HG03342 (cell line): ENCODE results near the gene HIGD1B.

Experiments
- ATAC-seq: cut with Tn5 transposase; IDR thresholded peaks from one replicate; pipeline ENCODE4 v1.9.1; 2021; ENCODE audit warnings: mild to moderate bottlenecking, moderate library complexity; ENCODE audit not compliant: unreplicated experiment

Gene HIGD1B

DNA sequence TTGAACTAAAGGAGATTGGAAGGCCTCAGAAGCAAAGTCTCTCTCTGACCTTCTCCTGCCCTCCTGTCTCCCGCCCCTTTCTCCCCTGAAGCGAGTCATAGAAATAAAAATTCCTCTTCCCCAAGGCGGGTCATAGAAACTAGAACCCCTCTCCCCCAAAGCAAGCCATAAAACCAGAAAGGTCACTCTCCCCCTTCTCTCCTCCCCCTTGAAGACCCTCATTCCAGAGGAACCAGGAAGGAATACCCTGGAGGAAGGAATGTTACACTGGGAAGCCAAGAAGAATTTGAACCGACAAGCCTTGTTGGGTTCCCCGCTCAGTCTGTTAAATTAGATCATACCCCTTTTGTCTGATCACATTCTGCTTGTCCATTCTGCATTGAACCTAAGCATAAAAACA lies 14.9 kb upstream of the HIGD1B start:
- no peak for ATAC-seq

DNA sequence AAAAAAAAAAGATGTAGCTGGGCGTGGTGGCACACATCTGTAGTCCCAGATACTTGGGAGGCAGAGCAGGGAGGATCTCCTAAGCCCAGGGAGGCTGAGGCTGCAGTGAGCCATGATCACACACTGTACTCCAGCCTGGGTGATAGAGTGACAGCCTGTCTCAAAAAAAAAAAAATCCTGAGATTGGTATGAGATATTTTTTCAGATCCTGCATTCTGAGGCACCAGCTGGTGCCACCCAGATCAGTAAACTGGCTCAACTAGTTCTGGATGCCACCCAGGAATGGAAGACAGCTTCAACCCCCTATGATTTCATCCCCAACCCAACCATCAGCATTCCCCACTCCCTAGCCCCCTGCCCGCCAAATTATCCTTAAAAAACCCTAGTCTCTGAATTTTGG lies 10.5 kb upstream of the HIGD1B start:
- ATAC-seq = no peak

DNA sequence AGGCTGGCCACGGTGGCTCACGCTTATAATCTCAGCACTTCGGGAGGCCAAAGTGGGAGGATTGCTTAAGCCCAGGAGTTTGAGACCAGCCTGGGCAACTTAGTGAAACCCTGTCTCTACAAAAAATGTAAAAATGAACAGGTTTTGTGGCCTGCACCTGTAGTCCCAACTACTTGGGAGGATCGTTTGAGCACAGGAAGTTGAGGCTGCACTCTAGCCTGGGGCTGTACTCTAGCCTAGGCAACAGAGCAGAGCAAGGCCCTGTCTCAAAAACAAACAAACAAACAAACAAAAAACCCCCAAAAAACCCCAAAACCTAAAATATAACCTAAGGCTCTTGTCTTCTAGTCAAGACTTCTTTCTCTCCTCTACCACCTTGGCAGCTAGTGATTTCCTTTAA lies 7.4 kb upstream of the HIGD1B start:
- no peak for ATAC-seq

DNA sequence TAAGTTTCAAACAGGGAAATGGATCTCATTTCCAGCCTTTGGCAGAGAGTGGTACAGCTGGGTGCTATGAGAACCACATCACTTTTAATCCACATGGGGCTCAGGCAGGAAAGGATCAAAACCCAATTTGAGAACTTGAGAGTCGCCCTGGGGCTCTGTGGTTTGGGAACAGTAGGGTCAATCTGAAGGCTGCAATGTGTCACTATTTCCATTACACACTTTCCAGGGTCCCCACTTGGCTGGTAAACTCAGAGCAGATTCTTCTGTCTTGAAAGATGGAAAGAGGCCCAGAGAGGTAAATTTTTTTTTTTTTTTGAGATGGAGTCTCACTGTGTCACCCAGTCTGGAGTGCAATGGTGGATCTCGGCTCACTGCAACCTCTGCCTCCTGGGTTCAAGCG lies 6.7 kb upstream of the HIGD1B start:
- ATAC-seq = no peak

DNA sequence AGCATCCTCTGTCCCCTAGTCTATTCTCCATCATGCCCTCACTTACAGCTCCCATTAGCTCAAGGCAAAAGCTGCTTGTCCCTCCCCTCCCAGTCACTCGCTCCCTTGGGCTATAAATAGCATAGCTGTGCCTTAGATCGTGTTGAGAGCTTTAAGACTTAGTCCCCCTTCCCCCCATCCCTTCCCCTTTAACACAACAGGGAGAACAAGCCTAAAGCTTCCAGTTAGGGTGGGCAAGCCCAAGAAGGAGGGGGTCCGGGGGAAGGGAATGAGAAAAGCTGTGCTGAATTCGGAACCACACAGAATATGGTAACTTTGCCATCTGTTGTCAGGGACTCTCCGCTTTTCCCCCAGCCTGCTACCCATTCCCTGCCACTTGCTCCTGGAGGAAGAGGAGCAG lies 4.9 kb upstream of the HIGD1B start:
- no peak for ATAC-seq

DNA sequence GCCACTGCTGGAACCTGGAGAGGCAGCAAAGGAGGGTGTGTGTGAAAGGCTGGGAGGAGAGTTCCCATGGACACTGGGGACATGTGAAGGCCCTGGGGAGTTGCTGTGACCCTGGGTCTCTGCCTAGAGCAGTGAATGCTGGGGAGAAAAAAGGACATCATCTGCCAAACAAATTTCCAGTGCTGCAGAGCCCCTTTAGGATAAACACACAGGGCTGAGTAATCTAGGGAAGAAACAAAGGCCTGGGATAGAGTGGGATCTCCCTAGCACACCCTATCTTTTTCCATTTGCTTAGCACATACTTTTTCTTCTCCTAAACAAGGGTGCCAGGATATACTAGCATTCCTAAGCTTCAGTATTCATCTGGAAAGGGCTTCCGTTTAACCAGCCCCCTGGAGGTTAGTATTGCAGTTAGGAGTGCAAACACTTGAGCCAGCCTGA lies 3.3 kb upstream of the HIGD1B start:
- no peak for ATAC-seq

DNA sequence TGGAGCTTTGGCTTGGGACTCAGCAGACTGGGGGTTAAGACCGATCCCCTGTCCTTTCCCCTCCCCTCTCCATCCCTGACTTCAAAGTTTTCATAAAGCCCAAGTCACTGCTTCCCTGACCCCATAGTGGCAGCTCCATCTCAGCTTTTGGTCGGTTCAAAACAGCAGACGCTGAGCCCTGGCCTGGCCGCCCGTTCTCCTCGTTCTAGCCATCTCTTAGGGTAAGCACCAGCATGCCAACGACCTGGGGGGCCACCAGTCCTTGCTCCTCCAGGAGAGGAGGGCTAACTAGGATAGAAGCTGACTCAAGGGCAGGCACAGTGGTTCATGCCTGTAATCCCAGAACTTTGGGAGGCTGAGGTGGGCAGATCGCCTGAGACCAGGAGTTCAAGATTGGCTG lies 1.5 kb upstream of the HIGD1B start:
- no peak for ATAC-seq

DNA sequence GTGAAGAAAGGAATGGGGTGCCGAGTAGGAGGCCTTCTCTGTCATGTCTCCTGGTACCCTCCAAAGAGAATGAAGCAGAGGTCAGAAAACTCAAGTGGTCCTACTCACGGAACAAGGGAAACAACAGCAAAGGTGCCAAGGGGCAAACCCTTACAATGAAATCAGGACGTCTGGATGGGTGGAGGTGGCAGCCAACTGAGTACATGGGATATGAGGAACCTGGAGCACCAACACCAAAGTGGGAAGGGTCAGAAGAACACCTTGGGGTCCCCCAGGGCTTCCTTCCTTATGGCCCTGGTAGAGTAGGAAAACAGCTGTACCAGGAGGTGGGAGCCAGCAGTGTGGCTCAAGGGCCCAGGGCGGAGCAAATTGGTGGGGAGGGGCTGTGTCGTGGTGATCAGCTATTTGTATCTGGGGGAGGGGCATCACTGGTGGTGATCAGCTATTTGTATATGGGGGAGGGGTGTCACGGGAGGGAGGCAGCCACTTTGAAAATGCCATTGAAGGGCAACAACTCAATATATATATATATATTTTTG lies 643 bp downstream of the HIGD1B start:
- ATAC-seq = no peak

DNA sequence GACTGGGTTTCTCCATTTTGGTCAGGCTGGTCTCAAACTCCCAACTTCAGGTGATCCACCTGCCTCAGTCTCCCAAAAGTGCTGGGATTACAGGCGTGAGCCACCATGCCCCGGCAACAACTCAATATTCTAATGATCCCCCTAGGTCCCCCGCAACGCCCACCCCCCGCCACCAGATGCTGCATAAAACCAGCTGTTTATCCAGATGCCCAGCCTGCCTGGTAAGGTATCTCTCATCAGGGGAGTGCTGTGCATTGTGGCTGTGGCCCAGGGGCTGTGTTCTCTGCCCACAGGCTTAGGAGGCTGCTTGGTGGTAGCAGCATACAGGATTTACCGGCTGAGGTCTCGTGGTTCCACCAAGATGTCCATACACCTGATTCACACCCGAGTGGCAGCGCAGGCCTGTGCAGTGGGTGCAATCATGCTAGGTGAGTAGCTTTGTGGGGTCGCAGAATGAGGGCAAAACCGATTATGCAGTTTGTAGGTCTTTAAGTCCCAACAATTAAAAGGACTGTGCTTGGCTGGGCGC lies 1.3 kb downstream of the HIGD1B start:
- no peak for ATAC-seq

DNA sequence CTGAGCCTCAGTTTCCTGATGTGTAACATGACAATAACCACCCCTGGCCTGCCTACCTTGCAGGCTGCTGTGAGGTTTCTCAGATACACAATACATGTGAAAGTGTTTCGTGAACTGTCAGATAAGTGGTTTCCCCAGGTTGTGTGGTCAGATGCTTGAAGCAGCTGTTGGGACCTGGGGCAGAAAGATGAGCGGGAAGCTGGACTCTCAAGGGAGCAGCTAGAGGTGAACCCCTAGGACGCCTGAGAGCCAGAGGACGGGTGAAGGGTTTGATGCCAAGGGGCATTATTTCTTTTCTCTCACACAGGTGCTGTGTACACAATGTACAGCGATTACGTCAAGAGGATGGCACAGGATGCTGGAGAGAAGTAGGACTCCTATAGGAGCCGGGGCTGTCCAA lies 2.3 kb downstream of the HIGD1B start:
- no peak for ATAC-seq

DNA sequence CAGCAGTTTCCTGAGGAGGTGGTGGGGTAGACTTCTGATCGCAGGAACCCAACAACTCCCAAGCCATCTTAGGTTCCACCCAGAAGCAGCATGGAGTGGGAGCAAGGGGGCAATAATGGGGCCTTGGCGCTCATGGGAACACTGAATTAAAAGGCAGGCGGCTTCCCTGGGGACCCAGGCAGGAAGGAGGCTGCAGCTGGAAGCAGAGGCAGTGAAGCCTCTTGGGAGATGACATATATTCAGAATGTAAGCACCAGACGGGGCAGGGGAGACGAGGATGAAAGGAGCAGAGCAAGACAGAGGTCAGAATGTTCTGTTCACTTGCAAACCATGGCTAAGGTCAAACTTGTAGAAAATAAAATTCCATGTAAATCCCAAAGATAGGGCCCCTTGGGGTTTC lies 2.9 kb downstream of the HIGD1B start:
- no peak for ATAC-seq

DNA sequence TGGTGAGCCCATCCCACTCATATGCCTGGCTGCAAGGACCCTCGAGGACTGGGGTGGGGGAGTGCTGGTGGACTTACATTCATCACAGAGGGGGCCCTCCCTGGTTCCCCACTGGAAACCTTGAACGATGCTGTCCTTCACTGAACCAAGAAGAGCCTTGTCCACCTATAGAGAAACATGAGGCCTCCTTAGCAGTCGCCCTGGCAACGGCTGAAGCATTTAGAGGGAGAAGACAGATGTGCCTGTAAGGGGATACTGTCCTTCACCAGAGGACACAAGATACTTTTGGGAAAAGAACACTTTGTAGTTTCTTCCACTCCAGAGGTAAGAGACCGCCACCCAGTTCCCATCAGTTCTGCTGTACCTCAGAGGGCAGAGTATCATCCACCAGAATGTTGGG lies 6.5 kb downstream of the HIGD1B start:
- no peak for ATAC-seq

DNA sequence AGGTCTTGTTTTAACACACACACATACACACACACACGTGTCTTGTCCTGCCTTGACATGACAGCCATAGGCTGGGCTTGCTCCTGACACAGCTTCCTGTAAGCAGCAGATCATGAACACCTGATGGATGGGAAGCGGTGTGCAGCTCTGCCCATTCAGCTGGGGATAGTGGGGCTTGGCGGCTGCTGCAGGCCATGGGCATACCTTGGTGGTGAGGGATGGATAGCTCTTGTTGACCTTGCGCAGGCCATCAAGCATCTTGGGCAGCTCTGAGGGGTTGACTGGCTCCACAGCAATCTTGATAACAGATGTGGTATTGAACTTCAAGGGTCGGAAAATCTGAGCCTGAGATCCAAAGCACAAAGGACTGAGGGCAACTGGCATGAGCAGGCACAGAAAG lies 12.0 kb downstream of the HIGD1B start:
- no peak for ATAC-seq

DNA sequence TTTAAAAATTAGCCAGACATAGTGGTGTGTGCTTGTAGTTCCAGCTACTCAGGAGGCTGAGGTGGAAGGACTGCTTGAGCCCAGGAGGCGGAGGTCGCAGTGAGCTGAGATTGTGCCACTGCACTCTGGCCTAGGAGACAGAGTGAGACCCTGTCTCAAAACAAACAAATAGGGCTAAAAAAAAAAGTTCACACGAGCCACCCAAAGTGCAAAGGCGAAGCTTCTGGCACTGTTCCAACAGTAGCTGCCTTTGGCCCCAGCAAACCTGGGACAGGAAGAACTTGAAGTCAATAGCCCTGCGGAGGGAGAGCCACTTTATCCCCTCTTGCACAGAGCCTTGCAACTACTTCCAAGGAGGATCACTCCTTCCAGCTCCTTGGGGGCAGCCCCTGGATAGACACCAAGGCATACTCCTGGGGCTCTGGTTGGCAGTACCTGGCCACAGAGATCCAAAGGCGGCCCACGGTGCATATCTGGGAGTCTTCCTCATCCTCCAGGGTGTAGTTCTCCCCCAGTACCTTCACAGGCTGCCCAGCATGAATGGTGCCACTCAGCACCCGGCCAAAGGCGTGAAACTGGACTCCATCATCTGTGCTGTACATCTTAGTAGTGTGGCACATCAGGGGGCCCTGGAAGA lies 14.7 kb downstream of the HIGD1B start:
- ATAC-seq = no peak

DNA sequence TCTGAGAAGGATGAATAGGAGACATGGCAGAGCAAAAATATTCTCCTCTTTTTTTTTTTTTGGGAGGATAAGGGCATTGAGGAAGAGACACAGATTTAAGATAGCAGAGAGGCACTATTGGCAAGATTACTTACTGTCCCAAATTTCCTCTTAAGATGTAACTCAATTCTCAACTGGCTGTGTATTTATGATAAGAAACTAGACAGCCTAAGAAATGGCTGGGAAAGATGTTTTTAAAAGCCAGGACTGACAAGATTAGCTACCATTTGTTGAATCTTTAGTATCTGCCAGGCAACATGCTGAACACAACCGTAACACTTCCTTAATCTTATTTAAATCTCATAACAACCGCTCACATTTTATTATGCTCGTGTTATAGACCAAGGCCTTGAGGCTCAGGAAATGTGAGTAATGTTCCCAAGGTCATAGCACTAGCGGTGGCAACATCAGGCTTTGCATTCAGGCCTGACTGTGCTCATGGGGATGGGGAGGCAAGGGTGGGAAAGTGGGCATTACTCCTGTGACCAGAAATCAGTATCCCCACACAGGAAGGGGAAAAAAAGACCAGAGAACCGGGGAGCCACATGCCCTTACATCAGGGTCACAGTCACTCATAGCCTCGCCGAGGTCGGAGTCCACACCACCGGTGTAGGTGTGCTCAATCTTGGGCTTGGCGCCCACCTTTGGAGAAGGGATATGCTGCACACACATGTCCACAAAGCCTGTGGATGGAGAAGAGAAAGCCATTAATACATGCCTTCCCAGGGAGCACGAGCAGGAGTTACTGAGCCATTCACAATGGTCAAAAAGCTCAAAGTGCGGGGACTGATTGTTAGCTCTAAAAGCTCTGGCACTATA lies 15.6 kb downstream of the HIGD1B start:
- no peak for ATAC-seq

DNA sequence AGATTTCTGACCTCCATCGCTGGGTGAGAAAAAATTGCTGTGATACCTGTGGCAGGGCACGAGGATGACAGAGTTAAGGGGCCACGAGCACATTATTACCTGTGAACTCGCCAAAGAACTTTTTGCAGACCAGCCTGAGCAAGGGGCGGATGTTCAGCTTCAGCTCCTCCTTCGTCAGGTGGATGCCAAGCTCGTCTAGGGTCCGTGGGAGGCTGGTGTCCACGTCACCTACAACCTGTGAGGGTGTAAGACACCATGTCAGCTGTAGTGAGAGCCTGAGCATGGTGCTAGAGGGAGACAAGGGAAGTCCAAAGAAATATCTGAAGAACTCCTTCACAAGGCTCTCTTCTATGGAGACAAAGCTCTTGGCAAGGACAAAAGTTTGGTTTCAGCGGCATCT lies 17.1 kb downstream of the HIGD1B start:
- ATAC-seq = no peak

DNA sequence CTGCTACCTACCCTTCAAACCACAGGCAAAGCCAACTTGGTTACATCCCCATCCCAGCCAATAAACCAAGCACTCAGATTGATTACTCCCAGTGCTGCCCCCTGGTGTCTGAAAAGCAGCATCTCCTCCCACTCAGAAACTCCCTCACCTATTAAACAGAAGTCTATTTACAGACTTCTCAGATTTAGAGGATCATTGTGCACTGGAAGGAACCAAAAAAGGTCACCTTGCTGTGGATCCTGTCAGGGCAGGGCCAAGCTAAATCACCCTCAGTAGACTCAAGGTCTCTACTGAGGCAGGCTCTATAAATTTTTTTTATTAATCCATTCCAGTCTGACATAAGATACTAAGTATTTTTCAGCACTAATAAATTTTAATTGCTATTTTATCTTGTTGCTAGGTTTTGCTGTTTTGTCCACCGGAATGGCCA lies 17.6 kb downstream of the HIGD1B start:
- ATAC-seq = no peak

DNA sequence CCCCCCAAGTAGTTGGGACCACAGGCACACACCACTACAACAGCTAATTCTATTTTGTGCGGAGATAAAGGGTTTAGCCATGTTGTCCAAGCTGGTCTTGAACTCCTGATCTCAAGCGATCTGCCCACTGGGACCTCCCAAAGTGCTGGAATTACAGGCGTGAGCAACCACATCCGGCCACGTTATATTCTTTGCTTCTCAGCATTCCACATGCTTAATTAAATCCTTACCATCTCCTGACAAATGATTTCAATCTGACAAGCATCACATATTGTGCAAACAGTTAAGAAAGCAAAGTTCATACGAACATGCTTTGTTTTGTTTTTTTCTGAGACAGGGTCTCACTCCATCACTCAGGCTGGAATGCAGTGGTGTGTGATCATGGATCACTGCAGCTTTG lies 18.2 kb downstream of the HIGD1B start:
- ATAC-seq = no peak

DNA sequence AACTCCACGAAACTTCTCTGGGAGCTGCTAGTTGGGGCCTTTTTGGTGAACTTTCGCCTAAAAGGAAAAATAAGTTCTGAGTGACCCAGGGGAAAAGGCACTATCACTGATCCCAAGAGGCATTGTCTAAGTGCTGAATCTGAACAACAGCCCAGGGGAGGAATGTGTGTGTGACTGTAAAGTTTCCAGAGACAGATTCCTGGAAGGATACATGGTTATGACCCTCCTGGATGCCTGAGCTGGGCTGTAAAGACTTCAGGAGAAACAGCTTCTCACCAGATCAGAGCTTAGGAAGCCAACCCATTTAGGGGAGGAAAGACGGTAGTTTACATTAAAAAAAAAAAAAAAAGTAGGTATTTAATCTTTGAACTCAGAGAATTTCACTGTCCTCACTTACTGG lies 20.2 kb downstream of the HIGD1B start:
- no peak for ATAC-seq

DNA sequence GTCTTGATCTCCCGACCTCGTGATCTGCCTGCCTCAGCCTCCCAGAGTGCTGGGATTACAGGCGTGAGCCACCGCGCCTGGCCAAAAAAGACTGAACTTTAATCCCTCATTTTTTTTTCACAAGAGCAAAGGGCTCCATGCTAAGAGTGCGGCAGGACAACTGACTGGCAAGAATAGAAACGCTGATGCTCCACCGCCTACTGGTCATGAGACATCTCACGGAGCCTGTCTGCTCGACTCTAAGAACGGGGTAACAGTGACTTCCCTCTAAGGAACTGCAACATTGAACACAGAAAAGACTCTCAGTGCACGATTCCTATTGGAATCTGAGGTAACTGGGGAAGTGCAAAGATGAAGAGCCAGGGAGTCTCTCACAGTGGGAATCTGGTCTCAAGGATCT lies 23.9 kb downstream of the HIGD1B start:
- ATAC-seq = no peak

DNA sequence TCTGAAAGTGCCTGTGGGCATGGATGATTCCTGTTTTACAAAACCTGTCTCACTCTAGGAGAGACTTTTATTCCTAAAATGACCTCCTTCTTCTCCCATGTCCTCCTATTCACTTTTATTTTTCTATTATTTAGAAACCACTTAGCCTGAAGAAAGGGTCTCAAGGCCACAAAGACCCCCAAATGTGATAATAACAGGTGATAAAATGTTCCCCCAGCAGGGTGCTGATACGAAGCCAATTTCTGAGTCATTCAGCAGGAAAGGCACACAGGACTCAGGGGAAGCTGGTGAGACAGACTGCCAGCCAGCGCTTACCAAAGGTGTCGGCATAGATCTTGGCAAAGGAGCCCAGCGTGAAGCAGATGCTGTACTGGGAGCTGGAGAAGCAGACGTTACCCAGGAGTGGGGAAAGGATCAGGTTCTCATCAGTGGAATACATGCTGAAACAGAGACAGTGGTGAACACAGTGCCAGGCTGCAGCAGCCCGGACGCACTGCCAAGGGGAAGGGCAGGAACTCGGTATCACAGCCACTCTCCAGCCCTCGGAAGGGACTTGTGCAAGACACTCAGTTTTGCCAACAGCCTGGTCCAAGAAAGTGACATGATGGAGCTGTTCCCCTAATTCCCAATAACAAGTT lies 24.6 kb downstream of the HIGD1B start:
- no peak for ATAC-seq

DNA sequence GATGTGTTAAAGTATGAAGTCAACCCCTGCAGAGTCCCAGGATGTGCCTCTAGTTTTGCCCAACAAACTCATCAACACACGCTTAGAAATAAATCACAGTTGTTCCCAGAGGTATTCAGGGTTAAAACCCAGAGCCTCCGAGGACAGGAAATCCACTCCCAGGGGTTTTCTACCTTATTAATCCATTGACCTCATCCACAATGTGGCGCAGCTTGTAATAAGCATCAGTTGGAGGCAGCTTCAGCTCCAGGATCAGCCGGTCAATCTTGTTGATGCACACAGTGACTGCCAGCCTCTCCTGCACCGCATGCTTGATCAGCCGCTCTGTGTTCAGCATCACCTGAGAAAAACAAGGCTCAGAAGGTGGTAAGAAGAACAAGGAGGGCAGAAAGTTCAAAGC lies 28.1 kb downstream of the HIGD1B start:
- ATAC-seq = no peak
